ENCODE results near the gene METTL6. TPM values are rescaled to one million over a fixed set of nuclear protein-coding genes. Genes with fewer than 3 reads are reported as not detected.

Gene METTL6
- total RNA-seq, 3 donors from 2014 or later, result 18.5 to 19.6 (median 18.8) TPM

Other genes with a start within 250 kb of the METTL6 start
- 10 to 100 TPM; 22.9 to 24.7 (median 24.2) TPM for gene CAPN7, start 221.3 kb downstream of the METTL6 start, total RNA-seq
- 10 to 100 TPM; 11.1 to 26.1 (median 12.9) TPM for gene SH3BP5, start 95.0 kb downstream of the METTL6 start, total RNA-seq
- gene EAF1, start 54 bp upstream of the METTL6 start, total RNA-seq, result 10 to 100 TPM; 21.8 to 33.2 (median 30.7) TPM
- gene COLQ, start 94.2 kb upstream of the METTL6 start, total RNA-seq, result 1 to 10 TPM in 2 of 3 donors, under 1 TPM in 1; 0.71 to 1.3 (median 1.2) TPM
- 10 to 100 TPM; 23.1 to 34.5 (median 29.6) TPM for gene HACL1, start 174.0 kb upstream of the METTL6 start, total RNA-seq
- 1 to 10 TPM; 3.0 to 3.3 (median 3.0) TPM for gene BTD, start 174.2 kb upstream of the METTL6 start, total RNA-seq